Activated B cell treated with CpG ODN at 0.5 μM for 24 hours (primary cell): Measurements from ENCODE around the gene RAD9B. TPM values are rescaled to one million over a fixed set of nuclear protein-coding genes. Genes with fewer than 3 reads are reported as not detected.
"Not testable (repeated sequence)": the region's sequence is repeated elsewhere in the genome, so short reads cannot be mapped to it uniquely, and the experiment has no call there.

Source experiments
- ATAC-seq: fragments of 200-7000 bp; cut with Tn5 transposase; one replicate; pipeline ENCODE4 v1.10.0; 2021; ENCODE audit warnings: low read depth, mild to moderate bottlenecking, moderate library complexity
- CTCF ChIA-PET: fragments of 350-600 bp; sonication (Branson Sonifier 250); formaldehyde crosslinking; loops from one replicate; lab custom pipeline; 2021; ENCODE audit warnings: antibody characterized with exemption; lab: Charles Lee
- POLR2A ChIA-PET: fragments of 350-600 bp; sonication (Branson Sonifier 250); formaldehyde crosslinking; loops from one replicate; lab custom pipeline; 2021; ENCODE audit warnings: antibody characterized with exemption; lab: Charles Lee
- DNase-seq: peaks from one replicate; pipeline ENCODE4 v3.0.0; 2022
- H3K27ac Mint-ChIP-seq: one replicate; pipeline ENCODE4 v1.8.0; 2020; ENCODE audit warnings: mixed read lengths
- H3K27me3 Mint-ChIP-seq: one replicate; pipeline ENCODE4 v1.8.0; 2021; ENCODE audit warnings: mixed read lengths
- H3K36me3 Mint-ChIP-seq: one replicate; pipeline ENCODE4 v1.8.0; 2021; ENCODE audit warnings: low read depth, mixed read lengths
- H3K4me1 Mint-ChIP-seq: one replicate; pipeline ENCODE4 v1.8.0; 2021; ENCODE audit warnings: mixed read lengths
- H3K4me3 Mint-ChIP-seq: one replicate; pipeline ENCODE4 v1.8.0; 2020; ENCODE audit warnings: mild to moderate bottlenecking, mixed read lengths
- H3K9me3 Mint-ChIP-seq: one replicate; pipeline ENCODE4 v1.8.0; 2020; ENCODE audit warnings: mixed read lengths
- intact Hi-C: fragments of 100-400 bp; cut with micrococcal nuclease; formaldehyde crosslinking; loops from one replicate; pipeline ENCODE4 v1.15.1; 2024
- total RNA-seq: library from RNA; stranded (reverse); gene quantifications from 2 replicates; pipeline ENCODE4 v1.2.3, GENCODE V29; 2022
- TF ChIP-seq, protein P1 (sequence below): fragments of 200-600 bp; IDR thresholded peaks from one replicate; pipeline ENCODE4 v1.8.0; 2022; ENCODE audit warnings: antibody characterized with exemption, mild to moderate bottlenecking

Gene RAD9B
- total RNA-seq, 1 donor from 2014 or later: 1.2 TPM

GRCh38 chr12:110508071-110508586 is 6.0 kb downstream of the RAD9B start:
- ATAC-seq (no peak), DNase-seq (no peak)
- H3K9me3 Mint-ChIP-seq: no peaks in the 10 kb centered on the region
- ChIA-PET CTCF (interaction anchor here (1.2 to 3.0 kb wide), 3 partner anchors 40 to 92 kb away, joined by 3 to 20 read pairs (median 3); partner anchors contain the start of genes ARPC3, FAM216A and GPN3), POLR2A (no interaction called here)
- no peaks in the 10 kb centered on the region for H3K27me3 Mint-ChIP-seq
- no peak overlapping the region for H3K27ac Mint-ChIP-seq
- TF ChIP-seq, protein P1, sequence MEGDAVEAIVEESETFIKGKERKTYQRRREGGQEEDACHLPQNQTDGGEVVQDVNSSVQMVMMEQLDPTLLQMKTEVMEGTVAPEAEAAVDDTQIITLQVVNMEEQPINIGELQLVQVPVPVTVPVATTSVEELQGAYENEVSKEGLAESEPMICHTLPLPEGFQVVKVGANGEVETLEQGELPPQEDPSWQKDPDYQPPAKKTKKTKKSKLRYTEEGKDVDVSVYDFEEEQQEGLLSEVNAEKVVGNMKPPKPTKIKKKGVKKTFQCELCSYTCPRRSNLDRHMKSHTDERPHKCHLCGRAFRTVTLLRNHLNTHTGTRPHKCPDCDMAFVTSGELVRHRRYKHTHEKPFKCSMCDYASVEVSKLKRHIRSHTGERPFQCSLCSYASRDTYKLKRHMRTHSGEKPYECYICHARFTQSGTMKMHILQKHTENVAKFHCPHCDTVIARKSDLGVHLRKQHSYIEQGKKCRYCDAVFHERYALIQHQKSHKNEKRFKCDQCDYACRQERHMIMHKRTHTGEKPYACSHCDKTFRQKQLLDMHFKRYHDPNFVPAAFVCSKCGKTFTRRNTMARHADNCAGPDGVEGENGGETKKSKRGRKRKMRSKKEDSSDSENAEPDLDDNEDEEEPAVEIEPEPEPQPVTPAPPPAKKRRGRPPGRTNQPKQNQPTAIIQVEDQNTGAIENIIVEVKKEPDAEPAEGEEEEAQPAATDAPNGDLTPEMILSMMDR: no peak
- peaks cover 2% of the 10 kb centered on the region for H3K4me1 Mint-ChIP-seq
- intact Hi-C loops: no loop called here
- no peaks in the 10 kb centered on the region for H3K36me3 Mint-ChIP-seq
- H3K4me3 Mint-ChIP-seq: no peak overlapping the region

GRCh38 chr12:110513842-110514241 is 11.7 kb downstream of the RAD9B start:
- POLR2A ChIA-PET: interaction anchor here (0.9 to 1.4 kb wide), 3 partner anchors 64 to 172 kb away, joined by 4 to 7 read pairs (median 4); partner anchors contain the start of gene ARPC3
- intact Hi-C loops: loop anchor here (5.0 kb wide), 1 partner anchor 33 kb away; no protein-coding TSS in a partner anchor
- H3K27ac Mint-ChIP-seq: no peak overlapping the region

DNA sequence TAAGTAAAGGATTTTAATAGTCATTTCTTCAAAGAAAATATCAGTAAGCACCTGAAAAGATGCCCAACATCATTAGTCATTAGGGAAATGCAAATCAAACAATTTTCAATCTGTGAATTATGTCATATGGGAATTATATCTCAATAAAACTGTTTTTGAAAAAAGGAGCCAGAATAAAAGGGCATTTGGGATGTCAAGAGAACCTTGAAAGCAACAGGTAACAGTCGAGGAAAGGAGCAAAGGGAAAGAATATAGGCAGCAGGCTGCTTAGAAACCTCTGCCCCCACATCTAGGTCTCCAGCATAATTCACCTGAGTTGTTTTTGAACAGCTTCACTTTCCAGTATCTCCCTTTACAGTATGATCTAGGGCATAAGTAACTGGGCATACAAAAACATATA is 12.2 kb downstream of the RAD9B start:
- TF ChIP-seq, protein P1: no peak
- H3K36me3 Mint-ChIP-seq: no peaks in the 10 kb centered on the region
- H3K4me1 Mint-ChIP-seq: no peaks in the 10 kb centered on the region
- no peak overlapping the region for H3K27ac Mint-ChIP-seq
- no peaks in the 10 kb centered on the region for H3K9me3 Mint-ChIP-seq
- ChIA-PET CTCF (interaction anchor here (1.1 to 6.7 kb wide), 4 partner anchors 61 to 313 kb away, joined by 3 to 73 read pairs (median 7); partner anchors contain the start of gene ARPC3), POLR2A (interaction anchor here (1.4 kb wide), 1 partner anchor 64 kb away, joined by 7 read pairs; the partner anchor contains the start of gene ARPC3)
- DNase-seq (no peak), ATAC-seq (no peak)
- intact Hi-C loops: loop anchor here (5.0 kb wide), 1 partner anchor 33 kb away; no protein-coding TSS in a partner anchor
- no peaks in the 10 kb centered on the region for H3K27me3 Mint-ChIP-seq
- H3K4me3 Mint-ChIP-seq: no peak overlapping the region

More at GRCh38 chr12:110513842-110514241, 11.7 kb downstream of the RAD9B start:
- no peaks in the 10 kb centered on the region for H3K36me3 Mint-ChIP-seq
- no peaks in the 10 kb centered on the region for H3K4me1 Mint-ChIP-seq
- no peaks in the 10 kb centered on the region for H3K9me3 Mint-ChIP-seq
- no peak for DNase-seq
- CTCF ChIA-PET: interaction anchor here (1.0 to 6.7 kb wide), 5 partner anchors 54 to 313 kb away, joined by 3 to 73 read pairs (median 6); partner anchors contain the start of gene ARPC3
- H3K4me3 Mint-ChIP-seq: no peak overlapping the region
- H3K27me3 Mint-ChIP-seq: no peaks in the 10 kb centered on the region
- ATAC-seq: no peak
- TF ChIP-seq, protein P1: no peak

DNA sequence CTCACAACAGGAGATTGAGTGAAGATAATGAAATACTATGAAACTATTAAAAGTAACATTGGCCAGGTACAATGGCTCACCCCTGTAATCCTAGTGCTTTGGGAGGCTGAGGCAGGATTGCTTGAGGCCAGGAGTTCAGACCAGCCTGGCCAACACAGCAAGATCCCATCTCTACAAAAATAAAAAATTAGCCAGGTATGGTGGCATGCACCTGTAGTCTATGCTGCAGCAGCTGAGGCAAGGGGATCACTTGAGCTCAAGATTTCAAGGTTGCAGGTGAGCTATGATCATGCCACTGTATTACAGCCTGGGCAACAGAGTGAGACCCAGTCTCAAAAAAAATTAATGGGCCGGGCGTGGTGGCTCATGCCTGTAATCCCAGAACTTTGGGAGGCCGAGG is 14.9 kb downstream of the RAD9B start:
- Mint-ChIP-seq H3K9me3 (no peaks in the 10 kb centered on the region), H3K4me1 (no peaks in the 10 kb centered on the region), H3K27me3 (no peaks in the 10 kb centered on the region), H3K27ac (no peak overlapping the region), H3K4me3 (no peak overlapping the region), H3K36me3 (no peaks in the 10 kb centered on the region)
- CTCF ChIA-PET: interaction anchor here (6.7 kb wide), 1 partner anchor 84 kb away, joined by 73 read pairs; no protein-coding TSS in a partner anchor
- ATAC-seq: no peak
- DNase-seq: no peak
- intact Hi-C loops: no loop called here
- TF ChIP-seq, protein P1: no peak
- POLR2A ChIA-PET: no interaction called here

GRCh38 chr12:110518014-110518413 is 15.9 kb downstream of the RAD9B start:
- intact Hi-C loops, H3K9me3 Mint-ChIP-seq, ATAC-seq, POLR2A ChIA-PET, H3K4me1 Mint-ChIP-seq, DNase-seq, H3K27ac Mint-ChIP-seq, H3K27me3 Mint-ChIP-seq, H3K4me3 Mint-ChIP-seq, H3K36me3 Mint-ChIP-seq, CTCF ChIA-PET: not testable (repeated sequence)

GRCh38 chr12:110520876-110521712 is 19.0 kb downstream of the RAD9B start:
- ATAC-seq, POLR2A ChIA-PET: not testable (repeated sequence)

More at GRCh38 chr12:110520876-110521712, 19.0 kb downstream of the RAD9B start:
- CTCF ChIA-PET, H3K27ac Mint-ChIP-seq, H3K4me3 Mint-ChIP-seq, H3K9me3 Mint-ChIP-seq, intact Hi-C loops, H3K4me1 Mint-ChIP-seq, H3K36me3 Mint-ChIP-seq, H3K27me3 Mint-ChIP-seq, DNase-seq: not testable (repeated sequence)
